SU-DHL-6 (cell line): ENCODE measurements around the gene KAT8.

Experiments
- H2AFZ ChIP-seq: fragments of 200-600 bp; sonication (generic); 2 replicates; pipeline ENCODE4 v1.6.1; 2014; ENCODE audit warnings: low read depth, mild to moderate bottlenecking, moderate library complexity, mixed read lengths, antibody characterized with exemption, low read length; ENCODE audit not compliant: severe bottlenecking
- H3F3A ChIP-seq: fragments of 200-600 bp; shearing (Covaris generic); 2 replicates; pipeline ENCODE4 v1.6.0; 2016; ENCODE audit warnings: antibody characterized with exemption, mild to moderate bottlenecking; ENCODE audit not compliant: insufficient read depth
- H3K27ac ChIP-seq: fragments of 200-600 bp; sonication (generic); 2 replicates; pipeline ENCODE4 v1.5.1; 2016; ENCODE audit warnings: low read depth, mild to moderate bottlenecking, low read length, moderate library complexity, mixed read lengths
- H3K27me3 ChIP-seq: fragments of 200-600 bp; sonication (generic), shearing (Covaris generic); 2 replicates; pipeline ENCODE4 v1.6.0; 2014; ENCODE audit warnings: mild to moderate bottlenecking, low read length
- H3K36me3 ChIP-seq: fragments of 200-600 bp; sonication (generic); 2 replicates; pipeline ENCODE4 v1.6.1; 2014; ENCODE audit warnings: mild to moderate bottlenecking, low read length, mixed read lengths
- H3K4me2 ChIP-seq: fragments of 300-600, 200-600 bp; shearing (Covaris generic), sonication (generic); 2 replicates; pipeline ENCODE4 v1.6.0; 2014; ENCODE audit warnings: low read length, low read depth, mild to moderate bottlenecking; ENCODE audit not compliant: poor library complexity, severe bottlenecking
- H3K4me3 ChIP-seq: fragments of 200-600 bp; sonication (generic); 2 replicates; pipeline ENCODE4 v1.5.1; 2014; ENCODE audit warnings: antibody characterized with exemption, low read length, mild to moderate bottlenecking, mixed read lengths; ENCODE audit not compliant: insufficient read depth, poor library complexity, severe bottlenecking
- H3K79me2 ChIP-seq: fragments of 200-600 bp; sonication (generic); 2 replicates; pipeline ENCODE4 v1.6.1; 2014; ENCODE audit warnings: mild to moderate bottlenecking, low read length, moderate library complexity; ENCODE audit not compliant: insufficient read depth
- H3K9ac ChIP-seq: fragments of 200-600 bp; sonication (generic); 2 replicates; pipeline ENCODE4 v1.7.0; 2014; ENCODE audit warnings: mild to moderate bottlenecking, low read length
- H3K9me2 ChIP-seq: fragments of 200-600 bp; sonication (generic); replicated peaks from 2 replicates; pipeline ENCODE4 v1.6.1; 2014; ENCODE audit warnings: low read length; ENCODE audit not compliant: insufficient read depth
- H3K9me3 ChIP-seq: fragments of 200-600 bp; sonication (generic); 2 replicates; pipeline ENCODE4 v1.6.1; 2014; ENCODE audit warnings: low read length, mixed read lengths; ENCODE audit not compliant: insufficient read depth
- H4K20me1 ChIP-seq: fragments of 200-600 bp; sonication (generic); 2 replicates; pipeline ENCODE4 v1.6.1; 2014; ENCODE audit warnings: low read depth, mild to moderate bottlenecking, antibody characterized with exemption, low read length, moderate library complexity, mixed read lengths
- CTCF ChIP-seq: fragments of 200-600 bp; sonication (generic); IDR thresholded peaks from one replicate; pipeline ENCODE4 v1.5.1; 2017; ENCODE audit warnings: antibody characterized with exemption, mild to moderate bottlenecking, low read length, moderate library complexity; ENCODE audit not compliant: insufficient read depth, poor library complexity, severe bottlenecking
- EZH2phosphoT487 ChIP-seq: fragments of 200-600 bp; sonication (generic), shearing (Covaris generic); conservative IDR thresholded peaks from 2 replicates; pipeline ENCODE4 v1.6.1; 2018; ENCODE audit warnings: mild to moderate bottlenecking, antibody characterized with exemption, low read length, moderate library complexity, mixed read lengths

The KAT8 gene

GRCh38 chr16:31076319-31076718 lies 41.1 kb upstream of the KAT8 start:
- Histone ChIP-seq H3K36me3 (no peaks in the 10 kb centered on the region), H3F3A (peaks cover 7% of the 10 kb centered on the region; the same call in 1 of the 2 replicates), H3K9ac (no peak overlapping the region), H3K9me3 (no peaks in the 10 kb centered on the region), H3K27me3 (no peaks in the 10 kb centered on the region), H4K20me1 (no peaks in the 10 kb centered on the region), H3K4me2 (no peak overlapping the region), H3K9me2 (no peaks in the 10 kb centered on the region), H3K27ac (no peak overlapping the region), H3K4me3 (no peak overlapping the region), H2AFZ (no peak overlapping the region), H3K79me2 (peaks cover 45% of the 10 kb centered on the region)
- TF ChIP-seq EZH2phosphoT487 = no peak
- TF ChIP-seq CTCF = no peak

GRCh38 chr16:31077024-31077423 lies 40.4 kb upstream of the KAT8 start:
- TF ChIP-seq EZH2phosphoT487 = no peak
- no peak for TF ChIP-seq CTCF
- Histone ChIP-seq H3K79me2 (peaks cover 38% of the 10 kb centered on the region), H4K20me1 (no peaks in the 10 kb centered on the region), H3K27ac (no peak overlapping the region), H3K9ac (no peak overlapping the region), H2AFZ (no peak overlapping the region), H3K9me2 (no peaks in the 10 kb centered on the region), H3F3A (0 out of 2 replicates have a peak, but pooled peaks cover under 1% of the 10 kb centered on the region), H3K9me3 (no peaks in the 10 kb centered on the region), H3K4me2 (no peak overlapping the region), H3K36me3 (no peaks in the 10 kb centered on the region), H3K4me3 (no peak overlapping the region), H3K27me3 (no peaks in the 10 kb centered on the region)

- Histone ChIP-seq H3K9me2 (no peaks in the 10 kb centered on the region), H2AFZ (no peak overlapping the region), H3K27me3 (no peaks in the 10 kb centered on the region), H3K9me3 (no peaks in the 10 kb centered on the region), H3K79me2 (peaks cover 31% of the 10 kb centered on the region), H3K4me3 (no peak overlapping the region), H3K36me3 (no peaks in the 10 kb centered on the region), H3F3A (no peaks in the 10 kb centered on the region), H3K9ac (no peak overlapping the region), H4K20me1 (no peaks in the 10 kb centered on the region), H3K27ac (no peak overlapping the region), H3K4me2 (no peak overlapping the region)
- TF ChIP-seq CTCF (no peak), EZH2phosphoT487 (no peak)
These were observed 39.7 kb upstream of the KAT8 start for GRCh38 chr16:31077592-31078396.
